SK-N-SH (cell line): ENCODE data around the gene GNG12.

Experiments used
- CTCF ChIP-seq: fragments of 200-600 bp; sonication (generic); IDR thresholded peaks from 2 replicates; pipeline ENCODE4 v1.6.1; 2017; ENCODE audit warnings: antibody characterized with exemption, mild to moderate bottlenecking, moderate library complexity
- EP300 ChIP-seq, 2 experiments: IDR thresholded peaks; 2 replicates each; pipeline versions ENCODE4 v1.4.0 to v1.6.1; 2012; ENCODE audit warnings: borderline replicate concordance in 1 of 2, low read depth in 1 of 2, low read length in 1 of 2
- EZH2phosphoT487 ChIP-seq: fragments of 200-600 bp; sonication (generic); IDR thresholded peaks from 2 replicates; pipeline ENCODE4 v1.6.1; 2017; ENCODE audit warnings: low read depth, mixed run types, mild to moderate bottlenecking, antibody characterized with exemption, moderate library complexity, borderline replicate concordance

- TF ChIP-seq EP300 (IDR thresholded peaks at IDR 0.05; ENCODE audit: borderline replicate concordance in 1 of 2, low read depth in 1 of 2, low read length in 1 of 2) (no peak), CTCF (no peak), EZH2phosphoT487 (no peak)
Measured at GRCh38 chr1:67761730-67762129, 71.5 kb downstream of the GNG12 start.
